SU-DHL-6 (cell line): ENCODE measurements around the gene PALM2AKAP2.

ENCODE experiments used
- CTCF ChIP-seq: fragments of 200-600 bp; sonication (generic); IDR thresholded peaks from one replicate; pipeline ENCODE4 v1.5.1; 2017; ENCODE audit warnings: antibody characterized with exemption, mild to moderate bottlenecking, low read length, moderate library complexity; ENCODE audit not compliant: insufficient read depth, poor library complexity, severe bottlenecking
- EZH2phosphoT487 ChIP-seq: fragments of 200-600 bp; sonication (generic), shearing (Covaris generic); conservative IDR thresholded peaks from 2 replicates; pipeline ENCODE4 v1.6.1; 2018; ENCODE audit warnings: mild to moderate bottlenecking, antibody characterized with exemption, low read length, moderate library complexity, mixed read lengths

GRCh38 chr9:109787735-109788134 lies 7.7 kb downstream of the PALM2AKAP2 start:
- TF ChIP-seq CTCF (no peak), EZH2phosphoT487 (no peak)
